Heart right ventricle (tissue), 16 donors: Measurements from ENCODE around the gene ATF6B. TPM values are rescaled to one million over a fixed set of nuclear protein-coding genes. Genes with fewer than 3 reads are reported as not detected.

ENCODE experiments used
- ATAC-seq, 8 donors: fragments of 200-7000 bp; cut with Tn5 transposase; one replicate each; pipeline ENCODE4 v1.9.1; 2020; ENCODE audit warnings: mild to moderate bottlenecking in 8 of 8, moderate library complexity in 8 of 8, moderate number of reproducible peaks in 1 of 8
- DNase-seq, 2 donors: peaks; one replicate each; pipeline ENCODE4 v3.0.0-alpha.2; 2020
- H3K27ac ChIP-seq, 10 donors: fragments of 200-600 bp; sonication (generic) in 2 of 10; one replicate each; pipeline versions ENCODE4 v1.5.0 to v1.8.0; 2020 to 2022; ENCODE audit warnings: mild to moderate bottlenecking in 3 of 10
- H3K27me3 ChIP-seq, 7 donors: fragments of 200-600 bp; one replicate each; pipeline ENCODE4 v1.8.0; 2021 to 2022; ENCODE audit warnings: mild to moderate bottlenecking in 2 of 7
- H3K36me3 ChIP-seq, 9 donors: fragments of 200-600 bp; sonication (generic) in 1 of 9; one replicate each; pipeline versions ENCODE4 v1.5.0 to v1.8.0; 2020 to 2022; ENCODE audit warnings: mild to moderate bottlenecking in 2 of 9
- H3K4me1 ChIP-seq, 9 donors: fragments of 200-600 bp; sonication (generic) in 1 of 9; one replicate each; pipeline versions ENCODE4 v1.5.0 to v1.8.0; 2020 to 2022; ENCODE audit warnings: mild to moderate bottlenecking in 4 of 9
- H3K4me3 ChIP-seq, 10 donors: fragments of 200-600 bp; sonication (generic) in 2 of 10; one replicate each; pipeline versions ENCODE4 v1.5.0 to v1.8.0; 2020 to 2022; ENCODE audit warnings: mild to moderate bottlenecking in 7 of 10, moderate library complexity in 2 of 10
- H3K9me3 ChIP-seq, 11 donors: fragments of 200-600 bp in 10 of 11; sonication (generic) in 2 of 11; one replicate each; pipeline versions ENCODE4 v1.5.0 to v1.8.0; 2013 to 2022; ENCODE audit warnings: mild to moderate bottlenecking in 2 of 11, control low read depth in 1 of 11, moderate library complexity in 1 of 11
- CTCF ChIP-seq, 9 donors: fragments of 200-600 bp; sonication (generic) in 2 of 9; IDR thresholded peaks; one replicate each; pipeline versions ENCODE4 v1.5.0 to v1.8.0; 2021 to 2022; ENCODE audit warnings: antibody characterized with exemption in 9 of 9, mild to moderate bottlenecking in 5 of 9, moderate library complexity in 1 of 9
- WGBS, 2 donors: extraction: QIAGEN DNeasy Blood & Tissue Kit; methylation state at CpG; one replicate each; pipeline ENCODE4 v1.1.7; 2013; ENCODE audit warnings: inconsistent platforms in 1 of 2; 5-methylcytosine and 5-hydroxymethylcytosine counted together
- intact Hi-C, 10 donors: fragments of 100-400 bp; cut with DNase I; formaldehyde crosslinking; loops; one replicate each; pipeline versions ENCODE4 v1.11.1 to v1.14.2; 2022
- polyA plus RNA-seq, 2 donors: library from polyadenylated mRNA; stranded (reverse); fragments of 200-250 nt; gene quantifications; one replicate each; pipeline ENCODE4 v1.2.3, GENCODE V29; 2013
- total RNA-seq, 10 donors: library from RNA; stranded (reverse); fragmentation: NEBNext Ultra II Directional in 3 of 10; extraction: Animal tissue kit (Norgen Biotek cat#: 25700) in 3 of 10; gene quantifications; one replicate each; pipeline versions ENCODE4 v1.2.1 to v1.2.4, GENCODE V29; 2021 to 2023
- donor health status: Arrhythmogenic right ventricular cardiomyopathy.
- donor health status: ischemic (EF 13 %, LVEDD 7.1; RV severe dilation, severe dysfunction).
- donor health status: healthy with polysubstance abuse.
- donor health status: DM: no; HTN: yes; CAD: no.
- donor health status: DM: no; HTN: no; CAD: no.
- donor health status: ischemic (EF 25% LVEDD 6.9; RV normal size, moderate dysfunction).
- donor health status: ischemic (EF 25% LVEDD 5.7; RV mildly dilated, moderate dysfunction).
- donor health status: healthy.
- donor health status: DM: yes; HTN: yes; CAD: no.
- donor health status: Ischemic cardiomyopathy.
- donor health status: ischemic (EF 35%, LVEDD 5.7; RV mildly dilated, moderate dysfunction).
- donor health status: nonischemic (EF 11% LVEDD 7.7; RV severe dilation, severe dysfunction).
- donor health status: DM: yes; HTN: yes; CAD: no.
- donor health status: PGD.
- donor health status: ischemic (EF 29% LVEDD 5.4; RV normal size, mild dysfunction).
- donor health status: nonischemic (EF 23%, LVEDD 6.1; RV moderate dilation, normal function).

ATF6B gene
- total and polyA plus RNA-seq, 12 donors: 20.1 to 47.0 (median 29.4) TPM

- peaks cover 16 to 47% (median 34%) of the 10 kb centered on the region in 9 donors for H3K4me1 ChIP-seq
- TF ChIP-seq CTCF (IDR thresholded peaks at IDR 0.05): no peak
- no peaks in the 10 kb centered on the region for H3K9me3 ChIP-seq
- peak overlapping the region; percentile 60 to 97 (median 86) for H3K4me3 ChIP-seq
- DNase-seq (no peak), ATAC-seq (no peak)
- 5 to 6% methylated on average over 9 of the region's 9 CpGs for WGBS, 2 donors
- H3K36me3 ChIP-seq: peaks cover 0 to 49% (median 33%) of the 10 kb centered on the region in 9 donors
- H3K27ac ChIP-seq: peak overlapping the region; percentile 64 to 93 (median 82)
- no peaks in the 10 kb centered on the region for H3K27me3 ChIP-seq
- intact Hi-C loops: loop anchor here in 5 of 10 donors (5.0 to 10.0 kb wide), 2 partner anchors 47 to 65 kb away; partner anchors contain the start of genes AGPAT1 (in 3 of the 5), RNF5 (in 3 of the 5), GPSM3 (in 2 of the 5) and PBX2 (in 2 of the 5)
Measured at GRCh38 chr6:32127409-32127716, 683 bp downstream of the ATF6B start.

GRCh38 chr6:32126880-32127279, 1.2 kb downstream of the ATF6B start:
- no peak for ATAC-seq
- no peak for TF ChIP-seq CTCF (IDR thresholded peaks at IDR 0.05)

GRCh38 chr6:32123681-32124080, 4.4 kb downstream of the ATF6B start:
- Histone ChIP-seq H3K4me3 (no peak overlapping the region), H3K9me3 (no peaks in the 10 kb centered on the region), H3K36me3 (peaks cover 0 to 86% (median 63%) of the 10 kb centered on the region in 9 donors), H3K4me1 (peaks cover 9 to 40% (median 29%) of the 10 kb centered on the region in 9 donors), H3K27me3 (no peaks in the 10 kb centered on the region), H3K27ac (no peak overlapping the region)
- WGBS, 2 donors: 81 to 85% methylated on average over 4 of the region's 4 CpGs
- intact Hi-C loops: loop anchor here in 5 of 10 donors (5.0 to 10.0 kb wide), 3 partner anchors 34 to 51 kb away; partner anchors contain the start of genes AGPAT1 (in 3 of the 5), RNF5 (in 3 of the 5) and EGFL8 (in 1 of the 5)
- DNase-seq: no peak
- no peak for TF ChIP-seq CTCF (IDR thresholded peaks at IDR 0.05)
- no peak for ATAC-seq

More at GRCh38 chr6:32126880-32127279, 1.2 kb downstream of the ATF6B start:
- WGBS, 2 donors: 65 to 68% methylated on average over 8 of the region's 8 CpGs
- peaks cover 0 to 54% (median 35%) of the 10 kb centered on the region in 9 donors for H3K36me3 ChIP-seq
- no peak for DNase-seq
- peak overlapping the region in 2 of 10 donors; percentile 91 to 93 for H3K27ac ChIP-seq
- no peaks in the 10 kb centered on the region for H3K9me3 ChIP-seq
- peaks cover 16 to 47% (median 34%) of the 10 kb centered on the region in 9 donors for H3K4me1 ChIP-seq
- H3K27me3 ChIP-seq: no peaks in the 10 kb centered on the region
- H3K4me3 ChIP-seq: peak overlapping the region in 9 of 10 donors; percentile 60 to 97 (median 83)
- intact Hi-C loops: loop anchor here in 5 of 10 donors (5.0 to 10.0 kb wide), 2 partner anchors 48 to 65 kb away; partner anchors contain the start of genes AGPAT1 (in 3 of the 5), RNF5 (in 3 of the 5), GPSM3 (in 2 of the 5) and PBX2 (in 2 of the 5)

GRCh38 chr6:32120573-32121059, 7.4 kb downstream of the ATF6B start:
- Histone ChIP-seq H3K27me3 (no peaks in the 10 kb centered on the region), H3K4me3 (no peak overlapping the region), H3K9me3 (no peaks in the 10 kb centered on the region), H3K4me1 (peaks cover 3 to 23% (median 12%) of the 10 kb centered on the region in 9 donors), H3K27ac (no peak overlapping the region), H3K36me3 (peaks cover 0 to 100% (median 74%) of the 10 kb centered on the region in 9 donors)
- 96% methylated on average over 12 of the region's 12 CpGs for WGBS, 2 donors
- no peak for TF ChIP-seq CTCF (IDR thresholded peaks at IDR 0.05)
- intact Hi-C loops: loop anchor here in 5 of 10 donors (5.0 to 10.0 kb wide), 3 partner anchors 37 to 54 kb away; partner anchors contain the start of genes AGPAT1 (in 3 of the 5), RNF5 (in 3 of the 5) and EGFL8 (in 1 of the 5)
- DNase-seq (no peak), ATAC-seq (no peak)
